IMR-90 (cell line): ENCODE data around the gene OR51B4. TPM values are rescaled to one million over a fixed set of nuclear protein-coding genes. Genes with fewer than 3 reads are reported as not detected.
A peak's percentile ranks its signal among the peaks of the same experiment; 100 is the strongest.

ENCODE experiments used
- ATAC-seq: fragments of 200-7000 bp; cut with Tn5 transposase; 2 replicates; pipeline ENCODE4 v1.9.1; 2020; ENCODE audit warnings: low read depth, mild to moderate bottlenecking, moderate library complexity
- BruUV-seq: library from RNA; stranded (reverse); fragments of 400-500 nt; replicated peaks from 2 replicates; lab custom pipeline; 2021; lab: Mats Ljungman, UMichigan
- CTCF ChIA-PET: fragments of 300-600 bp; formaldehyde crosslinking; extraction: SDS; loops from one replicate; lab custom pipeline; 2021; ENCODE audit warnings: antibody characterized with exemption; lab: Yijun Ruan, JAX
- POLR2A ChIA-PET: fragments of 300-600 bp; sonication (Branson Sonifier 250); formaldehyde crosslinking; loops from one replicate; lab custom pipeline; 2022; ENCODE audit warnings: antibody characterized with exemption; ENCODE audit not compliant: unreplicated experiment; lab: Charles Lee
- DNase-seq: peaks from one replicate; pipeline ENCODE4 v3.0.0; 2013
- H2AFZ ChIP-seq: replicated peaks from 2 replicates; pipeline ENCODE3; 2013; ENCODE audit warnings: low read length, mild to moderate bottlenecking; ENCODE audit not compliant: poor library complexity
- H2AK5ac ChIP-seq: 2 replicates; pipeline ENCODE4 v1.6.1; 2013; ENCODE audit warnings: low read depth, low read length, inconsistent platforms
- H2AK9ac ChIP-seq: replicated peaks from 2 replicates; pipeline ENCODE3; 2013; ENCODE audit warnings: mild to moderate bottlenecking, low read depth, low read length, moderate library complexity; ENCODE audit not compliant: poor library complexity
- H2BK120ac ChIP-seq: 2 replicates; pipeline ENCODE4 v1.6.1; 2013; ENCODE audit warnings: low read depth, low read length, inconsistent platforms
- H2BK15ac ChIP-seq: 3 replicates; pipeline ENCODE4 v1.6.1; 2013; ENCODE audit warnings: low read depth, low read length, inconsistent platforms
- H2BK20ac ChIP-seq: 2 replicates; pipeline ENCODE4 v1.6.1; 2013; ENCODE audit warnings: low read depth, mild to moderate bottlenecking, inconsistent platforms, low read length, moderate library complexity
- H2BK5ac ChIP-seq: 2 replicates; pipeline ENCODE4 v1.6.1; 2013; ENCODE audit warnings: mild to moderate bottlenecking, low read depth, low read length, inconsistent platforms; ENCODE audit not compliant: poor library complexity, severe bottlenecking
- H3K14ac ChIP-seq: replicated peaks from 2 replicates; pipeline ENCODE4 v1.6.1; 2013; ENCODE audit warnings: low read depth, low read length, inconsistent platforms
- H3K18ac ChIP-seq: 2 replicates; pipeline ENCODE4 v1.6.1; 2013; ENCODE audit warnings: low read depth, low read length, control low read depth
- H3K23ac ChIP-seq: 2 replicates; pipeline ENCODE4 v1.6.1; 2013; ENCODE audit warnings: low read depth, low read length, inconsistent platforms
- H3K27ac ChIP-seq: 2 replicates; pipeline ENCODE4 v1.5.1; 2013; ENCODE audit warnings: mild to moderate bottlenecking, control low read depth, low read length; ENCODE audit not compliant: insufficient read depth
- H3K27me3 ChIP-seq: 2 replicates; pipeline ENCODE4 v1.6.1; 2013; ENCODE audit warnings: low read length; ENCODE audit not compliant: control insufficient read depth, insufficient read depth
- H3K36me3 ChIP-seq: 2 replicates; pipeline ENCODE4 v1.6.1; 2013; ENCODE audit warnings: low read length, mixed read lengths; ENCODE audit not compliant: control insufficient read depth, insufficient read depth
- H3K4ac ChIP-seq: 2 replicates; pipeline ENCODE4 v1.6.1; 2013; ENCODE audit warnings: low read depth, low read length, inconsistent platforms
- H3K4me1 ChIP-seq: 2 replicates; pipeline ENCODE4 v1.6.1; 2013; ENCODE audit warnings: low read length, mixed read lengths; ENCODE audit not compliant: control insufficient read depth, insufficient read depth
- H3K4me2 ChIP-seq: 2 replicates; pipeline ENCODE4 v1.6.1; 2013; ENCODE audit warnings: low read depth, mild to moderate bottlenecking, control low read depth, low read length, moderate library complexity
- H3K4me3 ChIP-seq: 2 replicates; pipeline ENCODE4 v1.5.1; 2013; ENCODE audit warnings: low read depth, mild to moderate bottlenecking, control low read depth, low read length, moderate library complexity; ENCODE audit not compliant: insufficient read depth
- H3K56ac ChIP-seq: 2 replicates; pipeline ENCODE4 v1.6.1; 2013; ENCODE audit warnings: low read length, inconsistent platforms; ENCODE audit not compliant: insufficient read depth; ENCODE audit errors: extremely low read depth
- H3K79me1 ChIP-seq, 2 experiments: 2 replicates each; pipeline ENCODE4 v1.6.1; 2013; ENCODE audit warnings: low read length in 2 of 2, inconsistent platforms in 1 of 2, low read depth in 1 of 2
- H3K9ac ChIP-seq: 2 replicates; pipeline ENCODE4 v1.6.1; 2013; ENCODE audit warnings: low read depth, low read length, control low read depth
- H3K9me1 ChIP-seq: 2 replicates; pipeline ENCODE4 v1.6.1; 2013; ENCODE audit warnings: low read length, inconsistent platforms; ENCODE audit not compliant: insufficient read depth
- H3K9me3 ChIP-seq: 2 replicates; pipeline ENCODE4 v1.6.1; 2013; ENCODE audit warnings: low read length; ENCODE audit not compliant: control insufficient read depth, insufficient read depth
- H4K20me1 ChIP-seq: 2 replicates; pipeline ENCODE4 v1.6.1; 2013; ENCODE audit warnings: low read length, inconsistent platforms; ENCODE audit not compliant: insufficient read depth
- H4K5ac ChIP-seq: 2 replicates; pipeline ENCODE4 v1.6.1; 2013; ENCODE audit warnings: mild to moderate bottlenecking, low read depth, low read length, control low read depth
- H4K8ac ChIP-seq, 2 experiments: 2 replicates each; pipeline ENCODE4 v1.6.1; 2013; ENCODE audit warnings: low read depth in 2 of 2, low read length in 2 of 2, control low read depth in 1 of 2, inconsistent platforms in 1 of 2
- H4K91ac ChIP-seq: 2 replicates; pipeline ENCODE4 v1.6.1; 2013; ENCODE audit warnings: low read depth, low read length, inconsistent platforms; ENCODE audit not compliant: insufficient read depth
- BHLHE40 ChIP-seq: fragments of 150-350 bp; IDR thresholded peaks from 2 replicates; pipeline ENCODE4 v1.6.1; 2016; ENCODE audit warnings: mild to moderate bottlenecking, low read depth, low read length
- CEBPB ChIP-seq: IDR thresholded peaks from 2 replicates; pipeline ENCODE4 v1.6.1; 2012; ENCODE audit warnings: low read depth, low read length, improper control_type of control experiment
- CHD1 ChIP-seq: IDR thresholded peaks from 2 replicates; pipeline ENCODE4 v1.6.1; 2012; ENCODE audit warnings: low read depth, low read length, improper control_type of control experiment
- CTCF ChIP-seq: conservative IDR thresholded peaks from 2 replicates; pipeline ENCODE4 v1.5.1; 2012; ENCODE audit warnings: mild to moderate bottlenecking, low read depth, low read length, improper control_type of control experiment
- FOS ChIP-seq: fragments of 150-350 bp; IDR thresholded peaks from 2 replicates; pipeline ENCODE4 v1.6.1; 2016; ENCODE audit warnings: low read depth, low read length
- MAFK ChIP-seq: IDR thresholded peaks from 2 replicates; pipeline ENCODE4 v1.6.1; 2012; ENCODE audit warnings: low read depth, low read length, improper control_type of control experiment
- MXI1 ChIP-seq: IDR thresholded peaks from 2 replicates; pipeline ENCODE4 v1.6.1; 2012; ENCODE audit warnings: low read depth, mild to moderate bottlenecking, low read length, moderate library complexity, borderline replicate concordance
- NFE2L2 ChIP-seq: fragments of 150-350 bp; IDR thresholded peaks from 2 replicates; pipeline ENCODE4 v1.6.1; 2016; ENCODE audit warnings: low read depth, mild to moderate bottlenecking, low read length
- POLR2A ChIP-seq: IDR thresholded peaks from 2 replicates; pipeline ENCODE4 v1.6.1; 2012; ENCODE audit warnings: mild to moderate bottlenecking, low read depth, low read length
- RAD21 ChIP-seq: IDR thresholded peaks from 2 replicates; pipeline ENCODE4 v1.6.1; 2012; ENCODE audit warnings: low read length, improper control_type of control experiment
- WGBS, 2 experiments: methylation state at CpG; one replicate each; pipeline versions ENCODE4 v1.1.5 to v1.1.7; 2013; ENCODE audit warnings: missing lambda C conversion rate in 2 of 2; ENCODE audit not compliant: insufficient read length in 1 of 2; ENCODE audit errors: extremely low coverage in 2 of 2; 5-methylcytosine and 5-hydroxymethylcytosine counted together
- dilution Hi-C: fragments of 300-500 bp; cut with HindIII; formaldehyde crosslinking; loops from one replicate; pipeline ENCODE4 v1.14.3; 2018; ENCODE audit warnings: low sequenced_read_pairs; ENCODE audit not compliant: unreplicated experiment
- in situ Hi-C: fragments of 300-500 bp; cut with MboI; formaldehyde crosslinking; loops from 3 replicates; pipeline ENCODE4 v1.14.3; 2019; ENCODE audit warnings: low sequenced_read_pairs, inconsistent platforms, mixed read lengths
- intact Hi-C: fragments of 100-400 bp; cut with micrococcal nuclease; formaldehyde crosslinking; loops from 2 replicates; pipeline ENCODE4 v1.10.0; 2022
- polyA plus RNA-seq, 3 experiments: library from polyadenylated mRNA; depleted of rRNA; stranded (reverse); fragments of >200 nt; gene quantifications; 2 replicates each; pipeline ENCODE4 v1.2.3, GENCODE V29; 2012; ENCODE audit warnings: low replicate concordance in 1 of 3
- total RNA-seq: library from RNA; depleted of rRNA; stranded (reverse); fragments of >200 nt; gene quantifications from 2 replicates; pipeline ENCODE4 v1.2.3, GENCODE V29; 2012
- TF ChIP-seq, protein P1 (sequence below): fragments of 150-350 bp; IDR thresholded peaks from 2 replicates; pipeline ENCODE4 v1.6.1; 2017; ENCODE audit warnings: mild to moderate bottlenecking, antibody characterized with exemption, low read length, low read depth
- TF ChIP-seq, protein P2 (sequence below): fragments of 150-350 bp; IDR thresholded peaks from 2 replicates; pipeline ENCODE4 v1.6.1; 2016; ENCODE audit warnings: low read depth, mild to moderate bottlenecking, low read length, moderate library complexity, borderline replicate concordance

OR51B4 gene
- total and polyA plus RNA-seq, 2 of the 4 experiments (the other 2 are of a cell fraction): not detected

GRCh38 chr11:5284637-5285036 is 17.1 kb downstream of the OR51B4 start:
- peak overlapping the region; percentile 82 for H3K4ac ChIP-seq
- TF ChIP-seq BHLHE40: no peak
- TF ChIP-seq FOS: no peak
- TF ChIP-seq, protein P1, sequence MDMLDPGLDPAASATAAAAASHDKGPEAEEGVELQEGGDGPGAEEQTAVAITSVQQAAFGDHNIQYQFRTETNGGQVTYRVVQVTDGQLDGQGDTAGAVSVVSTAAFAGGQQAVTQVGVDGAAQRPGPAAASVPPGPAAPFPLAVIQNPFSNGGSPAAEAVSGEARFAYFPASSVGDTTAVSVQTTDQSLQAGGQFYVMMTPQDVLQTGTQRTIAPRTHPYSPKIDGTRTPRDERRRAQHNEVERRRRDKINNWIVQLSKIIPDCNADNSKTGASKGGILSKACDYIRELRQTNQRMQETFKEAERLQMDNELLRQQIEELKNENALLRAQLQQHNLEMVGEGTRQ: no peak
- no peak for TF ChIP-seq RAD21
- TF ChIP-seq NFE2L2: no peak
- no peak for TF ChIP-seq CEBPB
- TF ChIP-seq MXI1: no peak
- TF ChIP-seq, protein P2, sequence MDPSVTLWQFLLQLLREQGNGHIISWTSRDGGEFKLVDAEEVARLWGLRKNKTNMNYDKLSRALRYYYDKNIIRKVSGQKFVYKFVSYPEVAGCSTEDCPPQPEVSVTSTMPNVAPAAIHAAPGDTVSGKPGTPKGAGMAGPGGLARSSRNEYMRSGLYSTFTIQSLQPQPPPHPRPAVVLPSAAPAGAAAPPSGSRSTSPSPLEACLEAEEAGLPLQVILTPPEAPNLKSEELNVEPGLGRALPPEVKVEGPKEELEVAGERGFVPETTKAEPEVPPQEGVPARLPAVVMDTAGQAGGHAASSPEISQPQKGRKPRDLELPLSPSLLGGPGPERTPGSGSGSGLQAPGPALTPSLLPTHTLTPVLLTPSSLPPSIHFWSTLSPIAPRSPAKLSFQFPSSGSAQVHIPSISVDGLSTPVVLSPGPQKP: no peak
- TF ChIP-seq MAFK: no peak
- no peak for TF ChIP-seq CHD1
- TF ChIP-seq POLR2A: no peak
- no peak for TF ChIP-seq CTCF
- no peak overlapping the region for H3K56ac ChIP-seq
- peak overlapping the region; percentile 34 for H2BK5ac ChIP-seq
- ATAC-seq (no peak), DNase-seq (no peak)
- no peaks in the 10 kb centered on the region for H3K79me1 ChIP-seq
- H4K91ac ChIP-seq: peak overlapping the region; percentile 88
- H3K9me3 ChIP-seq: no peaks in the 10 kb centered on the region
- H4K20me1 ChIP-seq: no peaks in the 10 kb centered on the region
- peak overlapping the region; percentile 52 for H4K5ac ChIP-seq
- H3K4me3 ChIP-seq: no peak overlapping the region
- H3K36me3 ChIP-seq: no peaks in the 10 kb centered on the region
- no TSS peak for BruUV-seq
- no peak overlapping the region for H3K4me2 ChIP-seq
- H2BK120ac ChIP-seq: peak overlapping the region; percentile 91
- in situ Hi-C loops: loop anchor here (10.0 kb wide), 1 partner anchor 80 kb away; no protein-coding TSS in a partner anchor
- no CpG with 5 or more reads among the region's 2 CpGs for WGBS, 2 experiments
- peak overlapping the region; percentile 53 for H2AFZ ChIP-seq
- H2AK9ac ChIP-seq: no peak overlapping the region
- H3K27ac ChIP-seq: no peak overlapping the region
- peaks cover 22% of the 10 kb centered on the region for H3K4me1 ChIP-seq
- peak overlapping the region in 1 of 2 experiments; percentile 53; a peak in 2 of 4 replicates for H4K8ac ChIP-seq
- no peak overlapping the region for H3K9ac ChIP-seq
- H3K23ac ChIP-seq: no peak overlapping the region
- dilution Hi-C loops: no loop called here
- POLR2A ChIA-PET: no interaction called here
- H3K9me1 ChIP-seq: peaks cover 7% of the 10 kb centered on the region; the same call in 1 of the 2 replicates
- CTCF ChIA-PET: no interaction called here
- peak overlapping the region; percentile 85; the same call in 1 of the 2 replicates for H2AK5ac ChIP-seq
- H3K27me3 ChIP-seq: no peaks in the 10 kb centered on the region
- H2BK15ac ChIP-seq: peak overlapping the region; percentile 80; the same call in 2 of the 3 replicates
- H3K14ac ChIP-seq: peak overlapping the region; percentile 71; the same call in 1 of the 2 replicates
- intact Hi-C loops: no loop called here
- peak overlapping the region; percentile 56; the same call in 1 of the 2 replicates for H3K18ac ChIP-seq
- peak overlapping the region; percentile 87 for H2BK20ac ChIP-seq
